ENCODE data around the gene CCNI. TPM values are rescaled to one million over a fixed set of nuclear protein-coding genes. Genes with fewer than 3 reads are reported as not detected.

CCNI gene
- total RNA-seq, 1 donor from 2014 or later = 322 TPM

DNA sequence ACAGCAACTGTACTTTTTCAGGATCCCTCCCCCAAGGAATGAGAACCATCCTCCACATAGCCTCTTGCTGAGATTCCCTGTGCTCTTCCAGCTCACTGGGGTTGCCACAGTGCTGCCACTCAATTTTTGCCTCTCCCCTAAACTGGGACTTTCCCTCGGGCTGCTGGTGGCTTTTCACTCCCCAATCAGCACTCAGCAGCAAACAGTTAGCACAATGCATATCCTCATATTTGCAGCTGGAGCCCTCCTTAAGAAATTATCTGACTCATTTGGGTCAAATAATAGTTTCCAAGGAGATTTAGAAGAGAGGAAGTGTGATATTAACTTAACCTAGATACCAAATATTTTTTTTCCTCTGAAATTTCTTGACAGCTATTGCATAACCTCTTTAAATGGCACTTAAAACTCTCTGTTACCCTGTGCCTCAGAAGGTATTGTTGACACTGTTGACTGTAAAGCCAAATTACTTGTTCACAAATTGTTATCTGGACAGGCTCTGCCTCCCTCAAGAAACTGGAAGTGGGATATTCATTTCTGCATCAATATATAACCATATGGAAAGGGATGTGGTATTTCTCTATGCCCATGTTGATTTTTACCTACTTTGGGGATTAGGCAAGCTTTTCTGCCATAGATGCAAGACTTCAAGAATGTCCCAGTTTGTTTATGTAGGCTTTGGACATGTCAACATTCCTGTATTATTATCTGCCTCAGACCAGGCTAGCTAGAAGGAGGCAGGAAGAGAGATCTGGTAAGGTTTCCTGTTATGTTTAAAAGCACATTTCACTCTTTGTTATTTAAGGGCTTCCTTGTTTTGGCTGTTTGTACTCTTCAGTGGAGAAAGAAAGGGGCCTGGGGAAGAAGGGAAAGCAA lies 68.2 kb downstream of the CCNI start:
- no peak for DNase-seq (ENCODE audit: low spot score, unreplicated experiment)
- Mint-ChIP-seq H3K27me3 (no peaks in the 10 kb centered on the region), H3K9me3 (ENCODE audit: low read depth) (no peaks in the 10 kb centered on the region), H3K4me1 (ENCODE audit: low read depth) (peaks cover 7% of the 10 kb centered on the region), H3K4me3 (ENCODE audit: low read depth) (no peak overlapping the region), H3K36me3 (ENCODE audit: insufficient read depth) (peaks cover 14% of the 10 kb centered on the region), H3K27ac (no peak overlapping the region)
- no peak for TF ChIP-seq CTCF (IDR thresholded peaks at IDR 0.05; ENCODE audit: unreplicated experiment)

DNA sequence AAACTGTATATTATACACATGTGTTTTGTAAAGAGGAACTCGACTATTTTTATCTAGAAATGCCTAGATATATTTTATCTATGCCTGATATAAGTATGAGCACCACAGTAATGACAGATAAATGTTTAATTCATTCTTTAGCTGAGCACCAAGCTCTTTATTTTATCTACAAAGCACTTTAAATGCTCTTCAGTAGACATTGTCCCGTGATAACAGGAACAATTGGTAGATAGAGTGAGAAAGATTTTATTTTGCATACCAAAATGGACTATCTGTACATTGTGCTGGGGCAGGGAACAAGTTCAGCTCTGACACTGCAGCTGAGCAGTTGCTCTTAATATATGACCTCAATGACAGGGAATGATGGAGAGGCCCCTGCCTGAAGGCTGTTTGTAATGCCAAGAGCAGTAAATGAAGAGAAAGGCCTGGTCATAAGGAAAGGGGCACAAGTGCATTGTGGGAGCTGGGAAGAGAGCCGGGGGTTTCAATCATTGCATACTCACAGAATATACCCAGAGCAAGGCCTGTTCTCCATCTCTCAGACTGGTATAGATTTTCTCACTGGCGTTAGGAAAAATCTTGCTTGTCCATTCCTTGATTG lies 68.9 kb downstream of the CCNI start:
- no peak for DNase-seq (ENCODE audit: low spot score, unreplicated experiment)
- Mint-ChIP-seq H3K4me1 (ENCODE audit: low read depth) (peaks cover 9% of the 10 kb centered on the region), H3K4me3 (ENCODE audit: low read depth) (no peak overlapping the region), H3K9me3 (ENCODE audit: low read depth) (no peaks in the 10 kb centered on the region), H3K27ac (no peak overlapping the region), H3K36me3 (ENCODE audit: insufficient read depth) (peaks cover 14% of the 10 kb centered on the region), H3K27me3 (no peaks in the 10 kb centered on the region)
- TF ChIP-seq CTCF (IDR thresholded peaks at IDR 0.05; ENCODE audit: unreplicated experiment) = no peak

GRCh38 chr4:77003400-77003799 lies 72.4 kb downstream of the CCNI start:
- no peaks in the 10 kb centered on the region for H3K27me3 Mint-ChIP-seq
- H3K4me3 Mint-ChIP-seq (ENCODE audit: low read depth) = no peak overlapping the region
- H3K27ac Mint-ChIP-seq = no peak overlapping the region
- no peaks in the 10 kb centered on the region for H3K9me3 Mint-ChIP-seq (ENCODE audit: low read depth)
- H3K36me3 Mint-ChIP-seq (ENCODE audit: insufficient read depth) = peaks cover 11% of the 10 kb centered on the region
- H3K4me1 Mint-ChIP-seq (ENCODE audit: low read depth) = peaks cover 9% of the 10 kb centered on the region
- no peak for TF ChIP-seq CTCF (IDR thresholded peaks at IDR 0.05; ENCODE audit: unreplicated experiment)
- DNase-seq (ENCODE audit: low spot score, unreplicated experiment) = no peak

DNA sequence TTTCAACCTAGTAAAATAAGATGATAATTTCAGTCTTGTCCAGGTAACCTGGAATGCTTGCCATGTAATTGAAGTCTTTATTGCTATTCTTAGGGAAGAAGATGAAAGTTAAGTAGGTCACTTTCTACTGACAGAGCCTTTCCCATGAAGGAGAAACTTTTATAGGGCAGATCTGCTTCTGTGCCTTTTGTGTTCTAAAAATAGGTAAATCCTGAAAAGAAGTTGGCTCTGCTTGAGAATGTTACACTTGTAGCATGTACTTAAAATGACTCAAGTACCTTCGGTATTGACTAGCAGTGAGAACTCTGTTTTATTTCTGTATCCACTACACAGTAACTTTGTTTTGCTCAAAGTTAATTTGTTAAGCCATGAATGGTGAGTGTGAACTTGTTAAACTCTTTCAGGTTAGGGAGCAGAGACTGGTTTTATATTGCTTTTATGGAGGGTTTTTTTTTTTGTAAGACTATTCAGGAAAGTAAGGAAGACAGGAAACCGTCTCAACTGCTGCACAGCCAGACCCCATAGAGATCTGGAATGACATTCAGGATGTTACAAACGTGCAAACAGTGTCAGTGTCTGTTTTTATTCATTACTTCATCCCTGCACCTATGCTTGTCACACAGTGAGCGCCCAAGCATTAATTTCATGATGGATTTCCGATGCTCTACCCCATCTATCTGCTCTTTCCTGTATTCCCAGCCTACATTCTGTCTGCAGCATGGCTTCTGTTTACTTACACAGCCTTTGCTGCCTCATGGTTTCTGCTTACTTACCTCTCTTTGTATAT lies 73.3 kb downstream of the CCNI start:
- Mint-ChIP-seq H3K4me1 (ENCODE audit: low read depth) (peaks cover 9% of the 10 kb centered on the region), H3K4me3 (ENCODE audit: low read depth) (no peak overlapping the region), H3K27me3 (no peaks in the 10 kb centered on the region), H3K36me3 (ENCODE audit: insufficient read depth) (peaks cover 17% of the 10 kb centered on the region), H3K9me3 (ENCODE audit: low read depth) (no peaks in the 10 kb centered on the region), H3K27ac (peak overlapping the region; percentile 46)
- DNase-seq (ENCODE audit: low spot score, unreplicated experiment) = no peak
- no peak for TF ChIP-seq CTCF (IDR thresholded peaks at IDR 0.05; ENCODE audit: unreplicated experiment)

DNA sequence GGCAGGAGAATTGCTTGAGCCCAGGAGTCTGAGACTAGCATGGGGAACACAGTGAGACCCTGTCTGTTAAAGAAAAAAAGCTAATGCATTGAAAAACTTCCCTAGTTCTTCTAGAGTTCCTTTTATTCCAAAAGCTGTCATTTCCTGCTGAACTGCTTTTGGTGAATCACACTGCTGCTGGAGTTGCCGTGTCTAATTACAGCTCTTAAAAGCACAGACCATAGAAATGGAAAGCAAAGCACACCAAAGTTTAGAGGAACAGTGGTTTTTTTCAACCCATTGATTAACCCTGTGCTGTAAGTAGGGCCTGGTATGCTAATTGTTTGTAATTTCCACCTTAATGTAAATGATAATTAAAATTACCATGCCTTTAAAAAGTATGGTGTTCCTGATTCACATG lies 73.9 kb downstream of the CCNI start:
- H3K27ac Mint-ChIP-seq = no peak overlapping the region
- no peaks in the 10 kb centered on the region for H3K9me3 Mint-ChIP-seq (ENCODE audit: low read depth)
- H3K4me1 Mint-ChIP-seq (ENCODE audit: low read depth) = peaks cover 6% of the 10 kb centered on the region
- H3K4me3 Mint-ChIP-seq (ENCODE audit: low read depth) = no peak overlapping the region
- peaks cover 22% of the 10 kb centered on the region for H3K36me3 Mint-ChIP-seq (ENCODE audit: insufficient read depth)
- H3K27me3 Mint-ChIP-seq = no peaks in the 10 kb centered on the region
- DNase-seq (ENCODE audit: low spot score, unreplicated experiment) = no peak
- no peak for TF ChIP-seq CTCF (IDR thresholded peaks at IDR 0.05; ENCODE audit: unreplicated experiment)

Data from progenitor cell of endocrine pancreas (in vitro differentiated cells).